ENCODE results near the gene KSR2.

Gene KSR2

GRCh38 chr12:117481470-117481869, 487.3 kb downstream of the KSR2 start:
- no peak for DNase-seq

- DNase-seq, result no peak
These were observed 492.4 kb downstream of the KSR2 start for GRCh38 chr12:117476341-117476740.

DNA sequence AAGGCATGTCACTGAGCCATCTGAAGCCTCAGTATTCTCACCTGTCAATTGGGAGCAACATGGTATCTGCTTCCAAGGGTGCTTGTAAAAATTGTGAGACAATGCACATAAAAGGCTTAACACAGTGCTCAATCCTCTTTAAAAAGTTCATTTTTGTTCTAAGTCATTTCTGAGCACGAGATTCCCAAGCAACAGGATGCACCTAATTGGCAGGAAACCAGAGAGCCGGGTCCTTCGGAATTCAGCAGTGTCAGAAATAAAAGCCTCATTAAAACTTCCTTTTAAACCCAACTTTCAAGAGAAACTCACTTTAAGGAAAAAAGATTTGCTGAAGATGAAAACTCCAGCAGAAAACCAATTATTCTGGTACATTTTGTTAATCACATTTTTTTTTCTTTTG, 494.9 kb downstream of the KSR2 start:
- DNase-seq, result no peak

DNA sequence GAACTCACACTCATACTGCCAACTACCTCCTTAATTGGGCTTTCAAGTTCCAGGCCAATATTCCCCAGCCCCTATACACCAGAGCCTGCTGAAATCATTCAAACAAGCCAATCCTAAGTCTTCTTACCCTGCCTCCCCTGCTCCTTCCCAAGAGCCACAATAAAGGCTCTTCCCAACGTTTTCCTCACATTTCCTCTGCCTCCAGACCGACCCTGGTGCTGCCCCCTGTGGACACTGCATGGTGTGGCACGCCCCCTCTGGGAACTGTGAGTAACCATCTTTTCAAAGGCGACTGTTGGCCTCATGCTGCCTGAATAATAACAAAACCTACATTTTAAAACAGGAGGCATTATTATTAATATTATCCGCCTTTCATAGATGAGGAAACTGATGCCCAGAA, 495.8 kb downstream of the KSR2 start:
- DNase-seq, result no peak

GRCh38 chr12:117470804-117471203, 498.0 kb downstream of the KSR2 start:
- DNase-seq, result no peak

GRCh38 chr12:117469883-117470483, 498.8 kb downstream of the KSR2 start:
- DNase-seq, result no peak

GRCh38 chr12:117468016-117468415, 500.8 kb downstream of the KSR2 start:
- DNase-seq, result no peak

GRCh38 chr12:117467588-117467987, 501.2 kb downstream of the KSR2 start:
- DNase-seq, result no peak

GRCh38 chr12:117466677-117467362, 502.0 kb downstream of the KSR2 start:
- no peak for DNase-seq

DNA sequence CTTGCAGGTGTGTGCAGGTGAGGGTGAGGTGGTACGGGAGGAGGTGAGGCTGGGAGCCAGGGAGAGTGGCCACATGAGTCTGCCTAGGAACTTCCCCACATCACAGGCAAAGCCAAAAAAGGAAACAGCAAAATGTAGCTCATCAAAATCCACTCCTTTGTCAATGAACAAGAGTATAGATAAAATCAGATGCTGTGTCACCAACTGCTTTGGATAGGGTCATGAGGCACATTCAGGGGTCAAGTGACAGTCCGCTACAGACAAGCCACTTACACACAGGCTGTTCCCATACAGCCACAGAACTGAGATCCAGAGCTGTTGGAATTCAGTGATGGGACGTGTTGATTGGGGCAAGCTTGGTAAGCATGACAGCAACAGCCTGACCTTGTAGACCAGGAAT, 507.1 kb downstream of the KSR2 start:
- no peak for DNase-seq

GRCh38 chr12:117459229-117459628, 509.6 kb downstream of the KSR2 start:
- no peak for DNase-seq

DNA sequence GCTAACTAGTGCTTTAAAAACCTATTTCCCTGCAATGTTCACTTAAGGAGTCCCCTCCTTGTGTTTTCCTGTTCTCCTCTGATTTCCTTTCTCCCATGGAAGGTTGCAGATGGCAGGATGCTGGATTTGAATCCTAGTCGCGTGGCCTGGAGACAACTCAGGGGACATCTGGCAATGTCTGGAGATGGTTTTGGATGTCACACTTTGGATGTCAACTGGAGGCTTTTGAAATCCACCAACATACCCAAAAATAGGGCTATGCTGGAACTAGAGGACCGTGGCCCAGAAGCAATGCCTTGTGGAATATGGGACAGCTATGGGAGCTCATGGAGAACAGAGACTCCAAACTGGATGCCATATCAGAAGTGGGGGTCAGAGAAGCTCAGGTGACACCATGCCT, 511.6 kb downstream of the KSR2 start:
- no peak for DNase-seq

- no peak for DNase-seq
These were observed 512.7 kb downstream of the KSR2 start for GRCh38 chr12:117456076-117456475.

DNA sequence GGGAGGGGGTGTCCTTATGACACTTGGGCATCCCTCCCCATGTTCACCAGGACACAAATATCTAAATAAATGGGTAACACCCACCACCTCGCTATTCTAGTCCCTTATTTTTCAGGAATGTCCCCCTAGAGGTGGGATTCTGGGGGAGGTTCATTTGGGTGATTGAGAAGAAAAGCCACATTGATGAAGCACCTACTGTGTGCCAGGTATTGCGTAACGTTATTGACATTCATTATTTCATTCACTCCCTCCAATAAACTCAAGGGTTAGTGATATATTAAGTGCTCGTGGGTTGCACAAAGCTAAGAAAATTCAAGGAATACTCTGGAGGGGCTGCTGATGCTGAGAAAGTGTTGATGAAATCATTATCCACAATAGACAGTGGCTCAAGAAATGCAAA, 514.8 kb downstream of the KSR2 start:
- no peak for DNase-seq

GRCh38 chr12:117452112-117452511, 516.7 kb downstream of the KSR2 start:
- no peak for DNase-seq

DNA sequence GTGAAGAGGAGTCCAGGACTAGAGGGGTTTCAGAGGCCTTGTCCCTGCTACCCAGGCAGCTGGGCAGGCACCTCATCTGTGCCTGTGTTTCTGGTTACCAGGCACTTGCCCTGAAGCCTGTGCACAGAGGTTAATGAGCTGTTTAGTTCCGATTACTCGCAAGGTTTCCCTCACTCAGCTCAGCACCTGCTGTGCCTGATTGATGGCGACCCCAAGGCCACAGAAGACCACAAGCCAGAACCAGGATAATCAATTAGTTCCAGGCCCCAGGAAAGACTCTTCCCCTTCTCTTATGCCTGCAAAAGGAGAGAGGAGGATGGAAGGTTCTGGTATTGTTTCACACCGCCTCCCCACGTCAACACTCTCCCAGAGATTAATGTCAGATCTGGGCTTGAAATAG, 518.6 kb downstream of the KSR2 start:
- DNase-seq, result no peak

DNA sequence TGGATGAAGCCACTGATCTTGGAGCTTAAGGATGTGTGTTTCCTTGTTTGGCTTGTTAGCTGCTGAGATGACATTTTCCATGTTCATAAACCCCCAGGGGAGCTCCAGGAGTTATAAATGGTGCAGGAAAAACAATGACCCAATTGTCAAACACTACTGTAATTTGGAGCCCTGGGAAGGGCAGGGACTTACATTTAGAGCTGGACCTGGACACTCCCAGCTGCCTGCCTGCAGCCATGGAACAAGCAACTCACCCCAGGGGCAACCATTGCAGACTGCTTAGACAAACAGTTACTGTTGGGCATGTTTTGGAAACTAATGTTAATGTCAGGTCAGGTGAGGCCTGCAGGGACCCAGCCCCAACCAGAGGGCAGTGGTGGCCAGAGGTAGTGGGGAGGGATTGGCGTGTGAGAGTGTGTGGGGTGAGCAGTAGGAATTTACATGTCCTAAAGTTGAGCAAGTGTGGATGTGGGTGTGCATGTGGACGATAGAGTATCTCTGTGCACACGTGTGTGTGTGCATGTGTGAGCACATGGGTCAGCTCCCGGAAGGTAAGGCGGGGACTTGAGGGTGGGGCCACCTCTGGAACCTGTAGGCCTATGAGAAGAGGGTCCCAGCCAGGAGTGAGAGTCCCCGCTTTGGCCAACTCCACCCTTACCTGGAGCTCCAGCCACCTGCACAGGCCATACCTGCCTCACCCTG, 521.0 kb downstream of the KSR2 start:
- DNase-seq, result no peak

DNA sequence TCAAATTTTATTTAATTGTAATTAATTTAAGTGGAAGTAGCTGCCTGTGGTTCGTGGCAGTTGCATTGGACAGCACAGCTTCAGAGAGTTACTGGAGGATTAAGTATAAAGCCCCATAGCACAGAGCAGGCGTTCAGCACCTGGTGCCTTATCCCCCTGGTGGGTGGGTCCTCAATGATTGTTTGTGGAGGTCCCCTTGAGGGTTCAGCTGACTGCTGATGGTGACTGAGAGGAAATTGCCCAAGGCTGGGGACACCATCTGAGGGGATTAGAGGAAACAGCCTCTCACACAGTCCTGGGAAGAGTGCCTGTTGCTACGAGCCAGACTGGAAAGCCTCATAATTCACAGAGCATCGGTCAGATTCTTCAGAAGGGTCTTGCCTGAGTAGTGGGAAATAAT, 524.0 kb downstream of the KSR2 start:
- DNase-seq, result no peak

DNA sequence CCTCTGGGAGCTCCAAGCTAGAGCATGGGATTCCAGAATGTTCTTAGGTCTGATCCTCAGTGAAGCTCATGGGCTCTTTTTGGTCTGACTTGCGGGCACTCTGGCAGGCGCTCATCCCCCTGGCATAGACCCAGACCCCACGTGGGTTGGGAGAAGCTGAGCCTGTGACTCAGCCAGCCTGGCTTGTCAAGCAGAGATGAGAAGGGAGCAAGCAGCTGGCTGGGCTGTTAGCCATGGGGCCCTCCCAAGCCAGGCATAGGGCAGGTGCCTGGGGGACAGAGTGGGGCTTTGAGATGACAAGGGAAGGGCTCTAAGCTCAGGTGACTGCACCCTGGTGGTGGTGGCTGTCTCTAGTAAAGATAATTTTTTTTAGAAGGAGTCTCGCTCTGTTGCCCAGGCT, 527.0 kb downstream of the KSR2 start:
- DNase-seq, result no peak

DNA sequence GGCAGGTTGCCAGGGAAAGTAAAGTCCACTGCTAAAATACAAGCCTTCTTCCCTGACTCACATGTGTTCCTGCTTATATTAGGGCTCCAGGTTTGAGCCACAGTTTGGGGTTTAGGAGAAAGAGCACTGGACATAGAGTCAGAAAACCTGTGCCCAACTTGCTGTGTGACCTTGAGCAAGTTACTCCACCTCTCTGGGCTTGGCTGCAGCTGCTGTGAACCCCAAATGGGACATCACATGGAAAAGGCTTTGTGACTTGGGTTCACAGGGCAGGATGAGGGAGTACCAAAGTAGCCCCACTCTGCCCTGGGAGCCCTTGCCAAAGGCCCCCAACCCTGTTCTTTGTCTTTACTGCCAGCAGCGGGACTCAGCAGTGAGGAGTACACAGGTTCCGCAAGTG, 528.4 kb downstream of the KSR2 start:
- no peak for DNase-seq

- no peak for DNase-seq
These were observed 529.2 kb downstream of the KSR2 start for GRCh38 chr12:117439531-117440001.

GRCh38 chr12:117438809-117439208, 530.0 kb downstream of the KSR2 start:
- no peak for DNase-seq

DNA sequence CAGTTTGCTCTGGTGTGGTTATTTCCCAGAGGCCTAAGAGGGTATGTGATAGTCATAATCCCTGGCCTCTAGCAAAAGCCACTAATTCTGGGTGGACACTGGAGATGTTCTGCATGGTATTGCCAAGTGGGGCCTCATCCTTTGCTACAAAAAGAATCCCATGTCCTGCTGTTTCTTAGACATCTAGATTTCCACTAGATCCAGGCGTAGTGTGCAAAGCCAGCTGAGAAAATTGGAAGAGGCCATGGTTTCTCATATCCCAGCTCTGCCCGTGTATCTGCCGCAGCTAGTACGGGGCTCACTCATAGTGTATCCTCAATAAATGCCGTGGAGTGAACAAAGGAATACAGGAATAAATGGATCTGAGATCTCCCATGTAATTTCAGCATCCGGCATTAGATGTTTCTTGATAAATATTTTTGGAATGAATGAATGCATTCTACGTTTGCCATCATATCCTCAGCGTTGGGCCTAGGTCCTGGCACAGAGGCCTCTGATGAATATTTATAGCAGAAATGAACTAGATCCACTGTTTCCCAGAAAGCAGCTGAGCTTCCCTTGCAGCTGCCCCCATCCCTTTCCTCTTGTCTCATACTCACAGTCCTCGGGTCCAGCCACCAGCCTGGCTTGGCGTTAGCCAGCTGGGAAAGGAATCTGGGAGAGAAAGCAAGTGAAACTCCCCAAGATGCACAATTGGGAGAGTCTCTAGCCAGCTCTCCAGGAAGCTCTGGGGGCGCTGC, 531.1 kb downstream of the KSR2 start:
- DNase-seq, result no peak

GRCh38 chr12:117433878-117434277, 534.9 kb downstream of the KSR2 start:
- no peak for DNase-seq
